Measurements from ENCODE around the gene IMPDH1. TPM values are rescaled to one million over a fixed set of nuclear protein-coding genes. Genes with fewer than 3 reads are reported as not detected.

IMPDH1 gene
- total RNA-seq, 1 donor from 2014 or later, result 88.2 TPM

DNA sequence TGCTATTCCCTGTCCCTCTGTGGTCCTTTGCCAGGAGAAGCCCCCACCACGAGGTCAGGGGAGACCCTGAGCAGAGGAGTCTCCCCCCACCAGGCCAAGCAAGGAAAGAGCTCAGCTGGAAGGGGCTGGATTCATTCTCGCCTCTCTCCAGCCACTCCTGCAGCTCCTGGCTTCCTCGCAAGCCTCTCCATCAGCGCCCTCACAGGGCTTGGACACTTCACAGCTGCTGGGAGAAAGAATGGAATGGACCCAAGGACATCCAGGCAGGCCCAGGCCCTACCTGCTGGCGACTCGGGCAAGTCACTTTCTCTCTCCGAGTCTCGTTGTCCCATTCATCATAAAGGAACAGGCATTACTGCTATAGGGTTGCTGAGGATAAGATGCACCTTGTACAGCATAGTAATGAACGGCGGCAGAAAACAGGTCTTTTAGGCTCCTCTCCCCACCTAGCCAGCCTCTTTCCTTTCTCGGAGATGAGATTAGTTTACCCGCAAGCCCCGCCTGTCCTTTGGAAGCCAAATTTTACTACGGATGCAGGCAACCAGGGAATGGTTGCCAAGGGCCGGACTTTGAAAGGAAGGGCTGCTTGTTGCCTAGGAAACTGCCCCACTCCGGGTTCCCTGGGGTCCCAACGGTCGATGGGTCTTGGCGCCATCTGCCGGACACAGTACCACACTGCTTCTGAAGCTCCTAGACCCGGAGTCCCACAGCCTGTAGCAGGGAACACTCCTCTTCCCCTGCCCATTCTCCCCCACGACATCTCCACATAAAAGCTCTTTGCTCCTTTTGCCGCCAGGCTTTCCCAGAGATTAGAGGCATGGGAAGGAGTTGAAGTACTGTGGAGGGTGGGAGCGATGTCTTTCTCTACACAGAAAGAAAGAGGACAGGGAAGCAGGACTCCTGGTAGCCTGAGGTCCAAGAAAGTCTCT, 22.3 kb downstream of the IMPDH1 start:
- DNase-seq (ENCODE audit: low read depth, low spot score), result no peak

DNA sequence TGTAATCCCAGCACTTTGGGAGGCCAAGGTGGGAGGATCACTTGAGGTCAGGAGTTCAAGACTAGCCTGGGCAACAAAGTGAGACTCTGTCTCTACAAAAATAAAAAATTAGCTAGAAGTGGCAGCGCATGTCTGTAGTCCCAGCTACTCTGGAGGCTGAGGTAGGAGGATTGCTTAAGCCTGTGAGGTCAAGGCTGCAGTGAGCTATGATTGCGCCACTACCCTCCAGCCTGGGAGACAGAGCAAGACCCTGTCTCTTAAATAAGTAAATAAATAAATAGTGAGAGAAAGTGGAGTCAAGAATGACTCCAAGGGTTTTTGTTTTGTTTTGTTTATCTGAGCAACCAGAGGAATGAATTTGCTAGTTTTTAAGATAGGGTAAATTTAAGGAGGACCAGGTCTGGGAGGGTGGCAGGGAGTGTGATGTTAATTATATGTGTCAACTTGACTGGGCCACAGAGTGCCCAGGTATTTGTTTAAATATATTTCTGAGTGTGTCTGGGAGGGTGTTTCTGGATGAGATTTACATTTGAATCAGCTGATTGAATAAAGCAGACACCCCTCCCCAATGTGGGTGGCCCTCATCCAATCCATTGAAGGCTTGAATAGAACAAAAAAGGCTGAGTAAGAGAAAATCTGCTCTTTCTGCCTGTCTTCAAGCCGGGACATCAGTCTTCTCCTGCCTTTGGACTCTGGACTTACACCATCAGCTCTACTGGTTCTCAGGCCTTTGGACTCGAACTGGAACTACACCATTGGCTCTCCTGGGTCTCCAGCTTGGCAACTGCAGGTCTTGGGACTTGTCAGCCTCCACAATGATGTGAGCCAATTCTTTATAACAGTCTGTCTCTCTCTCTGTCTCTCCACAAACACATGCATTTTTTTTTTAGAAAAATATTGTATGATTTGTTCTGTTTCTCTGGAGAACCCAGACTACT, 23.5 kb downstream of the IMPDH1 start:
- no peak for DNase-seq (ENCODE audit: low read depth, low spot score)

DNA sequence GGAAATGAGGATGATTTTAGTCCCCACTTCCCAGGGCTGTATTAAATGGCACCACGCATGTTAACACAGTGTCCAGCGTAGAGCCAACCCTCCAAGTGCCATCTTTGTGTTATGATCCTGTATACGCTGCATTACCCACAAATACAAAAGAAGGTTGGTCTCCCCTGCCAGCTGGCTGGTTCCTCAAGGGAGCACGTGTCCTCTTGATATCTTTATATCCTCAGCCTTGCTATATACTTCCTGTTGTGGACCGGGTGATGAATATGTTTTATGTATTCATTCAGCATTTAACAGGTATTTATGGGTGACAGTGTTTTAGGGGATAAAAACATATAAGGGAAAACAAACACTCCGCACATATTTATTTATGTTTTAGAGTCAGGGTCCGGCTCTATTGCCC, 25.1 kb downstream of the IMPDH1 start:
- no peak for DNase-seq (ENCODE audit: low read depth, low spot score)

- no peak for DNase-seq (ENCODE audit: low read depth, low spot score)
Observed at GRCh38 chr7:128383776-128384175, 26.0 kb downstream of the IMPDH1 start.

DNA sequence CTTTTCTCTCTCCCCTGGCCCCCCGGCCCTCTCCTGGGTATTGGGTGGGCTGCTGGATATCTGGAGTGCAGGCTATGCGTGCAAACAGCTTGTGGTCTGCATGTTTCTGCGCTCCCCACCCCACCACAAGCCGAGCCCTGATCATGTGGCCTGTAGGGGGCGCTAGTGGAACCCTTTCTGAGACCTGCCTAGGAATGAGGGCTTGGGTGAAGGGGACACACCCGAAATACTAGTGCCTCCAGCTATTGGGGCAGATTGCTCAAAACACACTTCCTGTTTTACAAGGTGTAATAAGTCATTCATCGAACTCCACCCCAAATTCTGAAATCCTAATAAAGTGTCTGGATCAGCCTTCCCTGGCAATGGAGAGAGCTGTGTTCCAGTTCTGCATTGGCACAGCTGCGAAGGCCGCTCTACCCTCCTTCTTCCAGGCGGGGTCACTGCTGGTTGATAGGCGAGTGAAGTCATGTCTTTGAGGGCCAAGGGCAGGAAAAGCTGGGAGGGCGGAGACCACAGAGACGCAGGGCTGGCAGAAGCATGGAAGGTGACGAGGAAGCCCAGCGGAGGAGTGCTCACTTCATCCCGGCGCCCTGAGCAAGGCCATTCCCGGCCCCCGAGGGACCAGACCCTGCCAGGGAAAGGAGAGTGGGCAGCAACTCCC, 28.5 kb downstream of the IMPDH1 start:
- DNase-seq (ENCODE audit: low read depth, low spot score), result no peak

- DNase-seq (ENCODE audit: low read depth, low spot score), result no peak
Observed at GRCh38 chr7:128380483-128381106, 29.2 kb downstream of the IMPDH1 start.

DNA sequence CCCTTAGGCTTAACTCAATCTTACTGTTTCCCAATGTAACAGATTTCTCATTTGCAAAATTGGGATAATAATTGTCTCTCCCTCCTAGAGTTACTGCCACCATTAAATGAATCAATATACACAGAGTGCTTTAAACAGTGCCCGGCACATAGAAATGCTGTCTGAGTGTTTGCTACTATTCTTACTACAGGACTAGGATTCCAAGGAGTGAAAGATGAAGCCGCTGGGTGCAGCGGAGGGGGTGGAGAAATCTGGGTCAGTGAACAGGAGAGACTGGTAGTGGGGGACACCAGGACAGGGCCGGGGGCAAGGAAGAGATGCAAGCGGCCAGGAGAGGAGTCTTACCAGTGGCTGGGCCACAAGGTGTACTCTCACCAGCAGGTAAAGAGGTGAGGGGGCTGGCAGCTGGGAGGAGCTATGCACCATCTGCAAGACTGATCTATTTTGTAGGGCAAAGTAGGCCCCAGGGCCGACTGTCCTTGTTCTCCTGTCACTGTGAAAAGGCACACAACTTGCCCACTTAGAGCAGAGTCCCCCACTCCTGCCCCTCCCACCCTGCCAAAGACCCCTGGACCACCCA, 29.8 kb downstream of the IMPDH1 start:
- no peak for DNase-seq (ENCODE audit: low read depth, low spot score)

DNA sequence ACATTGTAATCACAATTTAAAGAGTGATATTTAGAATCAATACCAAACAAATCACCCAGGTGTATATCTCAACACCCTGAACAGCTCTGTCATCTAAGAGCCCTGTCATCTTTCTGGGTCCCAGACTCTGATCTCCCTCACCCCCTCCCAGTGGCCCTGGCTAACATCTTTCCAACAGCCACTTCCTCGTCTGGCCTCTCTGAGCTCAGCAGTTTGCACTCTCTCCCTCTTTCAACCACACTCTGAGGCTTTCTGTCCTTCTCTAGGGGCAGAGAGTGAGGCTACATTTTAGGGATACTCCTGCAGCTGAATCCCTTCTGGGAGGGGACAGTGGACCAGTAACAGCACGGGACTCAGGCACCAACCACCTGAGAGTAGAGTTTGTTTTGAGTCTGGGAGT, 31.1 kb downstream of the IMPDH1 start:
- DNase-seq (ENCODE audit: low read depth, low spot score), result no peak

GRCh38 chr7:128376077-128376476, 33.7 kb downstream of the IMPDH1 start:
- no peak for DNase-seq (ENCODE audit: low read depth, low spot score)

GRCh38 chr7:128374041-128374440, 35.7 kb downstream of the IMPDH1 start:
- no peak for DNase-seq (ENCODE audit: low read depth, low spot score)

- no peak for DNase-seq (ENCODE audit: low read depth, low spot score)
Observed at GRCh38 chr7:128373606-128374005, 36.2 kb downstream of the IMPDH1 start.

GRCh38 chr7:128370491-128370890, 39.3 kb downstream of the IMPDH1 start:
- DNase-seq (ENCODE audit: low read depth, low spot score), result no peak

DNA sequence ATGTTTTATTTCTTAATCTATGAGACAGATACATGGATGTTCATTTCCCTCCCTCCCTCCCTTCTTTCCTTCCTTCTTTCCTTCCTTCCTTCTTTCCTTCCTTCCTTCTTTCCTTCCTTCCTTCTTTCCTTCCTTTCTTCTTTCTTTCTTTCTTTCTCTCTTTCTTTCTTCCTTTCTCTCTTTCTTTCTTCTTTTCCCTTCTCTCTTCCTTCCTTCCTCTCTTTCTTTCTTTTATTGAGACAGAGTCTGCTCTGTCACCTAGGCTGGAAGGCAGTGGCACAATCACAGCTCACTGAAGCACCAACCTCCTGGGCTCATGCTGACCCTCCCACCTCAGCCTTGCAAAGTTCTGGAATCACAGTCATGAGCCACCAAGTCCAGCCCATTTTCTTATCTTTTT, 42.8 kb downstream of the IMPDH1 start:
- no peak for DNase-seq (ENCODE audit: low read depth, low spot score)

- DNase-seq (ENCODE audit: low read depth, low spot score), result no peak
Observed at GRCh38 chr7:128366300-128366699, 43.5 kb downstream of the IMPDH1 start.

GRCh38 chr7:128365432-128365831, 44.4 kb downstream of the IMPDH1 start:
- no peak for DNase-seq (ENCODE audit: low read depth, low spot score)

DNA sequence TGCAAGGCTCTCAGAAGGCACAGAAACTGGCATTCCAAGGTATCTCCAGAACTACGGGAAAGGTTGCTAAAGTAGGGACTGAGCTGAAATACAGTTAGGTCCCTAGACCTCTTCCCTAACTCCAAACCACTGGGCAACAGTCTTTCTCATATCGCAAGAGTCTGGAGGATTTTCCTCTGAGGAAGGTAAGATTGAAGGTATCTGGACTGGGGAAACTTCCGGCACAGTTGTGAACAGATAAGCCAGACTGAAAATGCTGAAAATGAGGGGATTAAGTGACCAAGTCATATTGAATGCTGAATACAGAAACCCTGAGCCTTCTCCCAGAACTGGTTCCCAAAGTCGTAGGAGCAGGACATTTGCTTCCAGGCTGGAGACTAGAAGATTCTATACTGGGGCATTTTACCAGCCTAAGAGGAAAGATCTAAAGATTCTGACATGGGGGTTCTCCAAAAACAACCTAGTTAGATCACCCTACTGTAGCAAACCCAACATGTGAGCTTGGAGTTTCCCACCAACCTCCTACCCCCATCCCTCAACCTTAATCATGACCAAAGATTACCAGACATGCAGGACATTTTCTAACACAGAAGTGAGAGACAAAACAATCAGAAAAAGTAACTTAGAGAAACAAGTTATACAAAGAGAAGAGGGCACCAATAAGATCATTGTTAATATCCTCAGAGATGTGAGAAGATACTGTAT, 45.5 kb downstream of the IMPDH1 start:
- no peak for DNase-seq (ENCODE audit: low read depth, low spot score)

GRCh38 chr7:128363261-128363721, 46.5 kb downstream of the IMPDH1 start:
- no peak for DNase-seq (ENCODE audit: low read depth, low spot score)

DNA sequence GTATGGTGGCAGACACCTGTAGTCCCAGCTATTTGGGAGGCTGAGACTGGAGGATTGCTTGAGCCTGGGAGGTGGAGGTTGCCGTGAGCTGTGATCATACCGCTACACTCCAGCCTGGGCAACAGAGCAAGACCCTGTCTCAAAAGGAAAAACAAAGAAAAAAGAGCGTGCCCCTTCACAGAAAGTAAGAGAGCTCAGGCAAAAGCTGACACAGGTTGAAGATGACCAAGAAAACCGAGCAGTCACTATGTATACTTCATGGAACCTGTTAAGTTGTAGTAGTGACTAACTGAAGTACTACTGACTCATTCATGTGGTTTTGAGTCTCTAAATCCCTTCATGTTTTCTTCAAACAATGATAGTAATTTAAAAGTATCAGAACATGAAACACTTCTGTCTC, 47.1 kb downstream of the IMPDH1 start:
- no peak for DNase-seq (ENCODE audit: low read depth, low spot score)

DNA sequence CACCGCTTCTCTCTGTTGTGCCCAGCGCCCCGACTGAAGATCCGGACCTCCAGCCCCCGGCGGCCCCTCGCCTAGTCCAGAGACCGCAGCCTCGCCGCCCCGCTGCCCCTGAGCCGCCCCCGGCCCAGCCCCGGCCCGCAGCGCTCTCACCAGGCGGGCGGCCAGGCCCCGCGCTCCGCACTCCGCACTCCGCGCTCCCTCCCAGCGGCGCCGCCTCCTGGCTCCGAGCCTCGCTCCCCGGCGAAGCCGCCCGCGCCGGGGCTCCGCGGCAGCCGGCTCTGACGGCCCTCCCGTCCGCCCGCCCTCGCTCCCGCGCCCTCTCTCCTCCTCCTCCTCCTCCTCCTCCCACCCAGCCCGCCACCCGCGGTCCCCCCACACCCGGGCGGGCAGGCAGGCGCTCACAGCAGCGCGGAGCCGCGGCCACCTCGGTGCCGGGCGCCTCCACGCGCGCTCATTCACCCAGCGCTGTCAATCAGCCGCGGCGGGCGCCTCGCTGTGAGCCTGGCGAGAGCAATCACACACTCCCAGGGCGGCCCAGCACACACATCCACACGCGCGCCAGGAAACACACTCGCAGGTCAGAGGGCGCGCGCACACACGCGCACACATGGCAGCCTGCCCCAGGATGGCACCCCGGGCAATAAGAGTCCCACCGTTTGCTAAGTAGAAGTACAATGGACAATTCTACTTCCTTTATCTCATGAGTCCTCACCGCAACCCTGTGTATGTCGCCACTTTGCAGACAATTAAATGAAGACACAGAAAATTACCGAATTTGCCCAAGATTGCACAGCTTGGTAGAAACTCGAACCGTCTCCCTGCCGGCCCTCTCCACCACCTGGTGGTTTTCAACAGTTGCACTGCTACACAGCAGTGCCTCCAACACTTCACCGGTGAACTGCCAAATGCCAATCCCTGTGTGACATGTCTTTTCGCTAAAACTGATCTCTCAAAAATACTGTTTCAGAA, 48.1 kb downstream of the IMPDH1 start, which contains the start of gene PRRT4:
Gene PRRT4, minus strand, starts transcription at position 280 of the 969 bp plus-strand sequence.
- no peak for DNase-seq (ENCODE audit: low read depth, low spot score)

Measured in pulmonary artery endothelial cell (primary cell).